ENCODE data around the gene GPR135.
A peak's percentile ranks its signal among the peaks of the same experiment; 100 is the strongest.

GPR135 gene

GRCh38 chr14:59465316-59466135 lies at the start of gene GPR135:
Gene GPR135 (minus strand): TSS chr14:59465380. CDS start chr14:59465226, 154 bp downstream.
- no peak for DNase-seq

DNA sequence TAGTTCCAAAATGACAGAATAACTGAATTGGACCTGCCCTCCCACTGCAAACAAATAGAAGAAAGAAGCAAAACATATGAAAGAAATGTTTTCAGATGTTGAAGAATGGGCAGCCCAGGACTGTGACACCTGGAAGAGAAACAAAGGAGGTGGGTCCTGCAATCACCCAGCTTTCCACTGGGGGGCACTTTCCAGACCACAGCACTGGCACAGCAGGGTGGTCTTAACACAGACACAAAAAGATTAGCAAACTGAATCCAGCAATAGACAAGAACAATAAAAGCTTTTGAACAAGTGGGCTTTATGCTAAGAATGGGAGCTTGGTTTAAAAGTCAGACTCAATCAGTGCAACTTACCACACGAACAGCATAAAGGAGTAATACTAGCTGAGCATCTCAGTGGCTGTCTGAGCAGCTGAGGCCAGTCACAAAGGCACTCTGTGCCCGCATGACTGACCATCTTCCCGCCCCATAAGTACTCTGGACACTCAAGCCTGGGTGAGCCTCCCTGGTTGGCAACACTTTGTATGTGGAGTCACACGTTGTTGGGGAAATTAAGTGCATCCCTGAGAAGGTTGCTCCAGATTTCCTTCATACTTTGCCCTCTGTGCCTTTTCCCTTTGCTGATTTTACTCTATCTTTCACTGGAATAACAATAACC lies 46.9 kb upstream of the GPR135 start:
- no peak for DNase-seq

DNA sequence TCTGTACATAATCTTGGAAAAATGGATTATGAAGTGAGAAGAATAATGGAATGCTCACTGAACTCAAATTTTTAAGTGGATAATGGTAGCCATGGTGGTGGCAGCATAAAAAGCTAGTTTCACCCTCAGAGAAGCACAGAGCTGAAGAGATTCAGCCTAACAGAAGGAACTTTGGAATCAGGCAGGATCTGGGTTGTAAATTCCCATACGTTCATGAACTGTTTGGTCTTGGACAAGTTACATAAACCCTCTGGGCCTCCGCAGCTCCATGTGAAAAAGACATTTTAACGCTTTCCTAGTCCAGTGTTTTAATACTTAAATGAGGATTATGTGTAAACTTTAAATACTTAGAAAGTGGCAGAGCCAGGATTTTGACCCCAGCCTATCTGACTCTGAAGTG lies 45.8 kb upstream of the GPR135 start:
- DNase-seq, result no peak

GRCh38 chr14:59510001-59510400 lies 44.8 kb upstream of the GPR135 start:
- no peak for DNase-seq

DNA sequence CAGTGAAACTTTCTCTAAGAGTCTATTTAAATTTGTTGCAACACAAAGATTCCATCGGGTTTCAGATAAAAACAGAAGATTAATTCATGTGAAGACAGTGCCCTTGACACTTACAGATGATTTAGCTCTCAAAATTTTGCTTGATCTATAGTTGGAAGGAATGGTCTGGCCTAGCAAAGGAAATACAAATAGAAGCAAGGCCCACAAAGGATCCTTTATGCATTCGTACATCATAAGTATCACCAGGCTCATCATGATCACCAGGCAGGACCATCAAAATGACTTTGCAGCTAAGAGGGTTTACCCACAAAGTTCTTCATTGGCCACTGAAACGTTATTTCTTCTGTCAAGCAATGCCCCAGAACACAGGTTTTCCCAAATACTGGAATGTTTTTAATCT lies 43.9 kb upstream of the GPR135 start:
- no peak for DNase-seq

- no peak for DNase-seq
These were observed 42.5 kb upstream of the GPR135 start for GRCh38 chr14:59507752-59508103.

DNA sequence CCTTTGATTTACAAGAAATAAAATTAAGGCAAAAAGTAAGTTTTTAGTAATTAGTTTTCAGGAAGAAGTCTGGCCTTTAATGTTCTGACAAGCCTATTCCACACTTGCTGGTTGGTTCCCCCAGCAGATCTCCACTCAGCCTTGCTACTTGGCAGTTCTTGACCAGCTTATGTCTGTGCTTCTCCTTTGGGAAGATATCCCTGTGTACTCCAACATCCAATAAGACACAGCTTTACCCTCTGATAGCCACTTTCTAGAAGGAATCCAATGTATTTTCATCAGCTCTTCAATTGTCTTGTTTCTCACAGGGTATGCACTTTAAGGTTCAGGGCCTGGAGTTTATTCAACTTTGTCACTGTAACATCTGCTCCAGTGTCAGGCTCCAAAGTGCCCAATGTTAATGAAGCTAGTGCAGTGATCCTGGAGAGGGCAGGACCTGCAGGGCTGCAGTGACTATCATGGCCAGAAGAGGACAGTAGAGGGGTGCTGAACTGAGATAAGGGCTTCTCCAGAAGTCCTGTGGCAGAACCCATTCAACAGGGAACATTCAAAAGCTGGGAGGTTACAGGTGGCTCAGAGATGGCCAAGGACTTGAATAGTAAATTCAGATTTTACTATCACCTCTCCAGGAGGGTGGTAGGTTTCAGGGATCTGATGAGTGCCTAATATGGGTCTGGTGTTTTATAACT lies 42.0 kb upstream of the GPR135 start:
- DNase-seq, result peak; percentile 45

- DNase-seq, result no peak
These were observed 38.1 kb upstream of the GPR135 start for GRCh38 chr14:59503256-59503655.

DNA sequence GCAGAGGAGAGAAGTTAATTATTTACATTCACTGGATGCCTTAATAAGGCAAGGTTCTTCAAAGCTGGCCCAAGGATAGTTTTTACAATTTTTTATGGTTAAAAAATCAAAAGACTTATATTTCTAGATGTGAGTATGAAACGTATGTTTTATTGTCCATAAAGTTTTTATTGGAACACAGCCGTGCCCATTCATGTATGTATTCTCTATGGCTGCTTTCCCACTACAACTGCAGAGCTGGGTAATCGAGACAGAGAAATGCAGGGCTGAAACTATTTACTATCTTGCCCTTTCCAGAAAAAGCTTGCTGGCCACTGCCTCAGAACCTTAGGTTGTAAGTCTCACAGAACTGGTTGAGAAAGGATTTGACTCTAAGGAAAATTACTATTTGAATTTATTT lies 35.6 kb upstream of the GPR135 start:
- DNase-seq, result no peak

DNA sequence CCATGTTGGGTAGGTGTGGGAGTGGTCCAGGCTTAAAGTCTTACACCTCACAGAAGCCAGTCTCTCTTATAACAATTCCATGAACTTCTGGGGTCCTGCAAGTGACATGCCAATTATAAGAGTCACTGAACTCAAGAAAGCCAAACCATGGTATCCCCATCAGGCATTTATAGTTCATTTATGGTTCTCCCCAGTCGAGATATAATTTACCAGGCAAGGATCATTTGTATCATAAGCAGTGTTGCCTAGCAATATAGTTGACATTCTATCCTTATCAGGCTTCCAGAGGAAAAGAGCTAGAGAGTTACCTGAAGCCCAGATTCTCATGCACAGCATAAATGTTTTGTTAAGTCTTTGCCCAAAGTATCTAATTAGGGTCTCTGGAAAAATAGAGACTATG lies 27.2 kb upstream of the GPR135 start:
- no peak for DNase-seq

DNA sequence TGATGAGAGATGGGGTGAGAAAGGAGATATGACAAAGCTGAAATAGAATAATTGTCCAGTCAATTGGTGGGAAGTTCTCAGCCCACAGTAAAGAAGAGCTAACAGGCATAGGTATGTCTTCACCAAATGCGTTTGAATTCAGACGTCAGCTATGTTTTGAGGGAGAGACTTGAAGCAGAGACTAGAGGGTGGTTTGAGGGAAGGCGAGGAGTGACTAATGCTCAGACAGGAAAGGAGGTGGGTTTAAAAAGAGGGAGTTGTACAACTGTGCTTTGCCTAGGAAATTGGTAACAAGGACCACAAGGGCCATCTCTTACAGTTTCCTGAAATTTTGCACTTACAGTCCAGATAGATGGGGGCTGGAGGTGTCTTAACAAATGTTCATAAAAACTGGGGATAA lies 25.6 kb upstream of the GPR135 start:
- no peak for DNase-seq

DNA sequence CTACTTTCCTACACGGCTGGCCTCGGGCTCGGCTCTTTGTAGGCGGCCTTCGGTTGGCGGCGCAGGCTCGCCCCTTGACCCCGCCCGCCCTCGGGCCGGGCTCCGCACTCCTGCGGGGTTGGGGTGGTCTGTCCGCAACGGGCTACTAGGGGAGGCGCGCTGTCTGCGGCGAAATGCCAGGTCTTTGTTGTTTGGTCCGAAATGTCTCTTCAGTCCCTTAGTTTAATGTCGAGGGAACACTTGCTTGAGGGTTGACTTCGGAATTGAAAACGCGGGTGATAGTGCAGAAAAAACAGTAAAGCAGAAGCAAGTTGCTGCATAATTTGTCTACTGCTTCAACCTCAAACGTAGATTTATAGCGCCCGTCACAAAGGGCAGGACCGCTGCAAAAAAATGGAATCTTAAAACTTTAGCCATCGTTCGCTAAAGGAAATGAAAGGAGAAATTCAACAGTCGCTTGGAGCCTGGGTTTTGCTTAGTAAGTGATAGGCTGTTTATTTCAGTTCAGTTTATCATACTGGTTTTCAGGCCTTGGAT lies 19.5 kb upstream of the GPR135 start:
- no peak for DNase-seq

DNA sequence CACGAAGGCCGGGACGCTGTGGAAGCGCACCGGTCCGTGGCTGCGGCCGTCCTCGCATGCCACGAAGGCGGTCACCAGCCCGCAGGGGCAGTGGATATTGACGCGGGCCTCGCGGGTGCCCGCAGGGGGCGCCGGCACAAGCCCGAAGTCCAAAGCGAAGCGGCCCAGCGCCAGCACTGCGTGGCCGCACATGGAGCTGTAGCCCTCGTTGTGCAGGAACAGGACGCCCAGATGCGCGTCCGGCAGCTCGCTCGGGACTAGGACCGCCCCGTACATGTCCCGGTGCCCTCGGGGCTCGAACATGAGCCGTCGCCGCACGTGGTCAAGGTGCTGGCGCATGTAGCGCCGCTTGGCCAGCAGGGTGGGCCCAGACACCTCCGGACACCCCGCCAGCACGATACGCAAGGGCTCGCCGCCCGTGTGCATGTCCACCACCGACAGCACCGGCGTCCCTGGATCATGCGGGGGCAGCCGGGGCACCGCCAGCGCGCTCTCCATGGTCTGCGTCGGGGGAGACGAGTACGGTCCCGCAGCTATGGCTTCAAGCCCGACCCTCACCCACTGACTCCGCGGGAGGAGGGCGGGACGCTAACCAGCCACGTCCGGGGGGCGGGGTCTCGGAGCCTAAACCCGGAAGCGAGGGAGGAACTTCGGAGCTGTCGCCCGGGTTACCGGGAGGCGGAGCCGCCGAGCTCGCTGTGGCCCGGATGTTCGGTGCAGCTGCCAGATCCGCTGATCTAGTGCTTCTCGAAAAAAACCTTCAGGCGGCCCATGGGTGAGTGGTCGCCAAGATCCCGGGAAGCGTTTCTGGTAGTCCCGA lies 18.8 kb upstream of the GPR135 start, which contains the start of the genes JKAMP and L3HYPDH:
Gene JKAMP, plus strand, starts transcription at position 699 of the 820 bp plus-strand sequence. Its CDS starts 73 bp downstream, at position 772.
Gene L3HYPDH, minus strand, starts transcription at position 590 of the 820 bp plus-strand sequence. Its CDS starts 92 bp downstream, at position 498.
- peak; percentile 91 for DNase-seq

DNA sequence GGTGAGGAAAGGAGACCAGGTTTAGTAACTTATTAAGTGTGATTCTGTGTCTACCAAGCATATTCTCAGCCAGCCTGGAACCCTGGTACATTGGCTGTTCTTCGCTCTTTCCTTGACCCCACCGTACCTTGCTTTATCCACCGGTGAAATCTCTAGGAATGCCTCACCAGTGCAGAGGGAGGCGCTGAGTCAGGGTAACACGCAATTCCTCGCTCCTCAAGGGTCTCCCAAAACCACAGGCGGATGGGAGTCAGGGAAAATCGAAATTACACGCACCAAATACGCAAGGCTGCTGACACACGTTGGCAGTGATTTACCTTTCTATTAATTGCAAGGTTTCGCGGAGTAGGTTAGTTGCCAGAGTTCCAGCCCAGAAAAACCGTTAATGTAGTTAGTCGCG lies 18.2 kb upstream of the GPR135 start:
- DNase-seq, result no peak

GRCh38 chr14:59482541-59483331 lies 17.6 kb upstream of the GPR135 start:
- DNase-seq, result peak; percentile 1

- DNase-seq, result no peak
These were observed 16.8 kb upstream of the GPR135 start for GRCh38 chr14:59481871-59482540.

DNA sequence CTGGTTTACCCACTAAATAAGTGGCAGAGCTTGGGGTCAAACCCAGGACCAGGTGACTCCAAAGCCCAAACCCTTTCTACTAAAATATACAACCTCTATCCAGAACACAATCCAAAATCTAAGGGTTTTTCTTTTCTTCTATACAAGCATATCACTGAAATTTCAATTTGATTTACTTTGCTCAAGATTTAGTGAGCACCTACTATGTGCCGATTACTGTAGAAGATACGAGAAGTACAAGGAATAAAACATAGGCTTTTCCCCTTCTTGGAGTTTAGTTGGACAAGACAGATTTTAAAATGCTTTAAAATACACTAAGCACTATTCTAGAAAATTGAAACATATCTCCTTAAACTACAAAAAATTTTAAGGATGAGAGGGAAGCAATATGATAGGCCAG lies 16.2 kb upstream of the GPR135 start:
- no peak for DNase-seq

DNA sequence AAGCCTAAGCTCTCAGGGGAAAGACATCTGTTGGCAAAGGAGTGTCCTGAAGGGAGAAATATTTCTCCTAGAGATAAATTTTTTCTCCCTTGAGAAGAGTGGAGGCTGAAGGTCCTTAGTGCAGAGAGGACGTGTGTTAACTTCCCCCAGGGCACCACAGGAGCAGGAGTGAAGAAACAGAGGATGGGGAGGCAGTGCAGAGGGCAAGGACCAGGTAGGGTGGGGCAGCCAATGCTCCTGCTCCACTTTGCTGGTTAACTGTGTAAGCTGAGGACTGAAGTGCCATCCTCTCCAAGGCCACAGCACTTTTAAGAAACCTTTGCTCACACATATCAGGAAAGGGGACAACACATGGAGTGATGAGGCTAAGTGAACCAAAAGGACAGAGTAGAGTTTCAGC lies 15.0 kb upstream of the GPR135 start:
- no peak for DNase-seq

DNA sequence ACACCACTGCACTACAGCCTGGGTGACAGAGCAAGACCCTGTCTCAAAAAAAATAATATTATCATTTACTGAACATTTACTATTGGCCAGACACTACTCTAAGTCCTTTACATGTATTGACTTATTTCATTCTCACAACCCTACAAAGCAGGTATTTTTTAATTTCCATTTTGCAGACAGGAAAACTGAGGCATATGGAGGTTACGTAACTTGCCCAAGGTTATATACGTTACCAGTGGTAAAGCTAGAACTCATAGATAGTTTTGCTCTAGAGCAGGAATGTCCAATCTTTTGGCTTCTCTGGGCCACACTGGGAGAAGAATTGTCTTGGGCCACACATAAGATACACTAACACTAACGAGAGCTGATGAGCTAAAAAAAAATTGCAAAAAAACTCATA lies 13.4 kb upstream of the GPR135 start:
- no peak for DNase-seq

DNA sequence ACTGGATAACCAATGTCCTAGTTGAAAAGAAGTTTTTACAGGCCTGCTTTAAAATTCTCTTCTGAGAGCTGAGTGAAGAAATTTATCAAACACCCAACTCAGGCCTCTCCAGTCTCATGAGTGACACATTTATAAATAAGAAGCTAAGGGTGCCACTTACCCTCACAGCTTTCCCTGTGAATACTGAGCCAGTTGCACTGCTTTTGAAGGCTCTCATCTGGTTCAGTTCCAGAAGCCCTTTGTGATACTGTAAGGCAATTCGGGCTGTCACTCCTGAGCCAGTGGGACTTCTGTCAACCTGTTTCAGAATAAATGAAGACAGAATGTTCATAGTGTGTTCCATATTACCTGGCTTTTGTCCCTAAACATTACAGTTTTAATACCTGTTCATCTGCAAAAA lies 10.5 kb upstream of the GPR135 start:
- no peak for DNase-seq

DNA sequence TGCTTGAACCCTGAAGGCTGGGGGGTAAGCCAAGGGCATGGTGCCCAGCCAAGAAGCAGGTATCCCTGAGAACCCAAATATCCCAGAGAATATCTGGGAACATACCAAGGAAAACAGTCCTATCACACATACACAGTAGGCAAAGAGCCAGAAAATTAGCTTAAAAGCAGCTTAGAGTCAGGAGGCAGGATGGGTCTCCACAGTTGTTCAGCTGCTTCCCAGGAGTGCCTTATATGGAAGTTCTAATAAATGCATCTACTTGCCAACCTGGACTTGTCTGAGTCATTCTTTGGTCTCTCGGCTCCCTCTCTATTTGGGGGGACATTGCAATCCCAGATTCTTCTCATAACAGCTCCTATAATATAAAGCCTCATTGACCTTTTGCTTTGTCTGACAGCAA lies 9.0 kb upstream of the GPR135 start:
- DNase-seq, result no peak

Data from DMS153 (cell line).